HG03457 (cell line): Measurements from ENCODE around the gene METAP1D.

ENCODE experiments used
- ATAC-seq: cut with Tn5 transposase; IDR thresholded peaks from one replicate; pipeline ENCODE4 v1.9.1; 2021; ENCODE audit warnings: moderate number of reproducible peaks; ENCODE audit not compliant: unreplicated experiment

Gene METAP1D

GRCh38 chr2:172090044-172090961 lies 90.5 kb downstream of the METAP1D start:
- ATAC-seq, result no peak

GRCh38 chr2:172091000-172091641 lies 91.4 kb downstream of the METAP1D start:
- no peak for ATAC-seq

- no peak for ATAC-seq
Observed at GRCh38 chr2:172091761-172092566, 92.2 kb downstream of the METAP1D start.

GRCh38 chr2:172092716-172093415 lies 93.1 kb downstream of the METAP1D start:
- no peak for ATAC-seq

- no peak for ATAC-seq
Observed at GRCh38 chr2:172093416-172094293, 93.9 kb downstream of the METAP1D start.

- ATAC-seq, result no peak
Observed at GRCh38 chr2:172094294-172095145, 94.8 kb downstream of the METAP1D start.

GRCh38 chr2:172095146-172095904 lies 95.6 kb downstream of the METAP1D start:
- no peak for ATAC-seq

- ATAC-seq, result no peak
Observed at GRCh38 chr2:172095905-172096625, 96.3 kb downstream of the METAP1D start.

GRCh38 chr2:172096626-172097547 lies 97.1 kb downstream of the METAP1D start:
- ATAC-seq, result no peak

GRCh38 chr2:172097557-172098131 lies 97.9 kb downstream of the METAP1D start:
- ATAC-seq, result no peak

- no peak for ATAC-seq
Observed at GRCh38 chr2:172098287-172098649, 98.5 kb downstream of the METAP1D start.

- no peak for ATAC-seq
Observed at GRCh38 chr2:172098650-172099471, 99.1 kb downstream of the METAP1D start.

GRCh38 chr2:172099472-172100079 lies 99.8 kb downstream of the METAP1D start:
- ATAC-seq, result no peak

GRCh38 chr2:172100080-172100934 lies 100.6 kb downstream of the METAP1D start:
- no peak for ATAC-seq
